KOPT-K1 (cell line): ENCODE results near the gene MIER1.

ENCODE experiments used
- H3K27ac ChIP-seq: fragments of 200-600 bp; sonication (generic); 2 replicates; pipeline ENCODE4 v1.5.1; 2016; ENCODE audit warnings: antibody characterized with exemption, mild to moderate bottlenecking, low read depth, low read length; ENCODE audit not compliant: poor library complexity, severe bottlenecking
- H3K36me3 ChIP-seq: fragments of 200-600 bp; sonication (generic); 2 replicates; pipeline ENCODE4 v1.5.1; 2017; ENCODE audit warnings: antibody characterized with exemption, mild to moderate bottlenecking, low read length, moderate library complexity; ENCODE audit not compliant: insufficient read depth
- H3K9me3 ChIP-seq: fragments of 200-600 bp; sonication (generic); 2 replicates; pipeline ENCODE4 v1.5.1; 2017; ENCODE audit warnings: antibody characterized with exemption, low read length, mild to moderate bottlenecking; ENCODE audit not compliant: insufficient read depth, poor library complexity, severe bottlenecking

MIER1 gene

DNA sequence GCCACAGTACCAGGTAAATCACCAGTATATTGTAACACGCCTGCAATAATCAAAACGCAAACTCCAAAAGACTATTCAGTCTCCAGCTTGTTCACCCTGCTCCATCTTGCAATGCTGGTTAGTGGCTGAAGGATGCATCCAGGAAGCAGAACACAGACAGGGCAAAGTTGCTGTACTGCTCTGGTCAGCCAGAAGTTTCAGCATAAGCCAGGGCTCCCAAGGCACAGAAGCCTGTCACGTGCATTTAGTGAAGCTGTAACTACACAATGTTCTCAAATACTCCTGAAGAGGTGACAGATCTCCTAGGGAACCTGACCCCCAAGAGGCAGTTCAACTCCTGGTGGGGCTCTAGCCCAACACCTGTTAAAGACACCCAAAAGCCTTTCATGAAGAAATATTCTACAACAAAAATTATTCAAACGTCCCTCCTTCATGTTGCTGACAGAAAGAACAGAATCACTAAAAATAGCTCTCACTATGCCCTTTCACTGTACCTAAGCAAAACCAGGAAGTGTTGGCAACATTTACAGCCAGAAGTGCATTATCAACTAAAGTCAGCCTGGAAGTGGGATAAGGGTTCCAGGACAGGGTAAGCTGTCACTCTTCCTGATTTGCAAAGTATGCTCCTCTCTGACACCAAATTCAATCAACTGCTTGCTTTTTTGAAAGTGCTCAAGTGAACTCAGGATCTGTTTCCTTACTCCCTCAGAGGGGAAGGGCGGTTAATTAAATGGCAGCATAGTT, 77.1 kb downstream of the MIER1 start:
- no peak overlapping the region for H3K27ac ChIP-seq
- H3K36me3 ChIP-seq = peaks cover 65% of the 10 kb centered on the region
- H3K9me3 ChIP-seq = no peaks in the 10 kb centered on the region

DNA sequence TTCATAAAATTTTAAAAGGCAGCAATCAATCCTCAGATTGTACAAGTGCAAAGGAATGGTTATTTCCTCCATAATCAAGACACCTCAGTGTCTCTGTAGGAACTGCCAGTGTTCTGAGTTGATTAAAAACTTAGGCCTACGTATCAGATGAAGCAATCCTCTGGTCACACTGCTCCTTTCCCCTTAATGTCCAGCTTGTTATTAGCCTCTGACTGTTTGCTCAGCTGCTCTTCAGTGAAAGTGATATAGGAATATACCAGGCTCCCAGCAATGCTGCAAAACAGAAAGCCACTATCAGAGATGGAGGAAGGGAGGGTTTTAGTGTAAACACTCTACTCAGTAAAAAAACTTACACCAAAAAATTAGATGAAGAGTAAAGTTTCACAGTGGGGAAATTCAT, 79.4 kb downstream of the MIER1 start:
- H3K36me3 ChIP-seq = peaks cover 64% of the 10 kb centered on the region
- no peak overlapping the region for H3K27ac ChIP-seq
- no peaks in the 10 kb centered on the region for H3K9me3 ChIP-seq

DNA sequence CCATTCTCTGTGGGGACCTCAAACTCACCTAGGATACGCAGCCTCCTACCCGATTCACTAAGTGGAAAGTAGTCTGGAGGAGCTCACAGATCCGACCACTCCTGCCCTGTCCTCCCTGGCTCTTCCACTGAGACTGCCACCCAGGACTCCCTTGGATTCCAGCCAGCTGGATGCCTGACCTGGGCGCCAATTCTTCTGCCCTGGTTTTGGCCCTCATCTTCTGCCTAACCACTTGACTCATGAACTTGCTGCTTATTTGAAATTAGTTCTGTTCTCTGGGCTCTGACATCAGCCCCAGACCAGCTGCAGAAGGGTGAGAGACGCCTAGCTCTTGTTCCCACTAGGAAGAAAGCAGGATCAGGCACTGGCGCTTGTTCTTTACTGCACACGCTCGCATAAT, 80.3 kb downstream of the MIER1 start:
- Histone ChIP-seq H3K9me3 (no peaks in the 10 kb centered on the region), H3K36me3 (peaks cover 73% of the 10 kb centered on the region), H3K27ac (no peak overlapping the region)

DNA sequence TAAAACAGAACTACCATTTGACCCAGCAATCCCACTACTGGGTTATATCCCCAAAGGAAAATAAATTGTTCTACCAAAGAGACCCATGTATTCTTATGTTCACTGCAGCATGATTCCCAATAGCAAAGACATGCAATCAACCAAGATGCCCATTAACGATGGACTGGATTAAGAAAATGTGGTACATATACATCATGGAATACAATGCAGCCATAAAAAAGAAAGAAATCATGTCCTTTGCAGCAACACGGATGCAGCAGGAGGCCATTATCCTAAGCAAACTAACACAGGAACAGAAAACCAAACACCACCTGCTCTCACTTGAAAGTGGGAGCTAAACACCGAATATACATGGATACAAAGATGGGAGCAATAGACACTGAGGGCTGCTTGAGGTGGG, 85.0 kb downstream of the MIER1 start:
- H3K27ac ChIP-seq = no peak overlapping the region
- peaks cover 59% of the 10 kb centered on the region for H3K36me3 ChIP-seq
- H3K9me3 ChIP-seq = no peaks in the 10 kb centered on the region

DNA sequence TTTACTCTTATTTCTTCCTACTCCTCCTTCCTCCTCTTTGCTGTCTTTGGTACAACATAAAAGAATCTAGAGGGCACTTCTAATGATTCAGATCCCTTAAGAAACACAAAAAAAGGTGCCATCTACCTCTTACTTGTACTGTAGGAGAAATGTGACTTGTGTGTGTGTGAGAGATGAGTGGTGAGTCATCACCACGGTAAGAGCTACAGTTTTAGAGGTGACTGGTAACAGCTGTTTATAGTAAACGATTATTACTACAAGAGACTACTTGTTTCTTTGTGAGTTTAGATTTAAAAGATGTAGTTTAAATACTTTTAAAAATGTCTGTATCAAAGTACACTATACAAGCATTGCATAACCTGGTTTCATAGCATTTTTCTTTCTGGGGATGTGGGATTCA, 88.8 kb downstream of the MIER1 start:
- Histone ChIP-seq H3K27ac (no peak overlapping the region), H3K9me3 (no peaks in the 10 kb centered on the region), H3K36me3 (peaks cover 46% of the 10 kb centered on the region)

DNA sequence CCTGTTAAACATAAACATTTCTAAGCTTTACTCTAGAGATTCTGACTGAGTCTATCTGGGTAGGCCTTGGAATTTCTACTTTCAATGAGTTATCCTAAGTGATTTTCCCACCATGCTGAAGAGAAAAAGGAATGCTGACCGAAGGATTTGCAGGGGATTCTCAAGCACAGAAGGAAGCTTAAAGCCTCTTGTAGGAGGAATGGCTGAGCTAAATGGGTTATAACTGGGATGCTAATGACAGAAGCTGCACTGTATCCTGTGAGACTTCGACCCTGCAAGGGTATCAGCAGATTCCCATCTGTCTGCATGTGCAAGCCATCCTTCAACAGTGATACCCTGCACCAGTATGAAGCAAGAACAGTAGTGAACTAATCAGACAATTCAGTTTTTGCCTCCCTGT, 93.8 kb downstream of the MIER1 start:
- Histone ChIP-seq H3K36me3 (peaks cover 58% of the 10 kb centered on the region), H3K9me3 (no peaks in the 10 kb centered on the region), H3K27ac (no peak overlapping the region)

DNA sequence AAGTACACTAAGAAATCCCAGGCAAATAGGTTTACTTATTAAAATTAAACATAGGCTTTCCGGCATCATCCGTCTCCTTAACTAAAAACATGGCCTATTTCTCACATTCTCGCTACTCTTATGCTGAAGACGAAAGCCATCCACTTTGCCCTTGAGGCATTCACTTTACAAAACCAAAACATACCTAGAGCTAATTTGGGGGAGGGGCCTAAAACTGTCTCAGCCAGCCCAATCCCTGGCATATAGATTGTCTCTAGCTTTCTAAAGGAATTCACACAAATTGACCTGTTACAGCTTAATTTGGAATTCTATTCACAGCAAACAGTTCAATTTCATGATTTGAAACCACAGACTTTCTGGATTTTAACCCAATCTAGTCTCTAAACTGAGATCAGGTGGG, 94.3 kb downstream of the MIER1 start:
- Histone ChIP-seq H3K36me3 (peaks cover 56% of the 10 kb centered on the region), H3K9me3 (no peaks in the 10 kb centered on the region), H3K27ac (no peak overlapping the region)

DNA sequence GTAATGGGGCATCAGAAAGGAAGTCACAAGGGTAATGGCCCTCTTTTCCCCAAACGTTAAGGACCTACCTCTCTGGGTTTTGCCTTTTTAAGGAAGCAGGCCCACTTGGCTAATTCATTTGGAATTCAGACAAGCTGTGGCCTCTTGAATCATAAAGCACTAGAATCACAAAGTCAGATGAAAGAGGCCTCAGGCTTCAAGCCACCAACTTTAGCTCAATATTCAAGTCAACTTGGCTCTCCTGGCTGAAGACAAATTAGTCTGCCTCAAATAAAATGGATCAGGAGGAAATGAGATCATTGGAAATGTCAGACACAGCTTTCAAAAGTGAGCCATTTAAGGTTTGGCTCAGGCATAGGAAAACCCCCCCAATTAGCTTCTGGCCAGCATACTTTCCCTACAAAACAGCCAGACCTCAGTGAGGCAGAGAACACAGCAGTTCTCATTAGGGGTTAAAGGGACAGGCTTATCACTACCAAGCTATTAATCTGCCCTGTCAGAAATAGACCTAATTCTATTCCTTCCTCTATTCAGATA, 94.9 kb downstream of the MIER1 start:
- Histone ChIP-seq H3K27ac (no peak overlapping the region), H3K36me3 (peaks cover 62% of the 10 kb centered on the region), H3K9me3 (no peaks in the 10 kb centered on the region)

DNA sequence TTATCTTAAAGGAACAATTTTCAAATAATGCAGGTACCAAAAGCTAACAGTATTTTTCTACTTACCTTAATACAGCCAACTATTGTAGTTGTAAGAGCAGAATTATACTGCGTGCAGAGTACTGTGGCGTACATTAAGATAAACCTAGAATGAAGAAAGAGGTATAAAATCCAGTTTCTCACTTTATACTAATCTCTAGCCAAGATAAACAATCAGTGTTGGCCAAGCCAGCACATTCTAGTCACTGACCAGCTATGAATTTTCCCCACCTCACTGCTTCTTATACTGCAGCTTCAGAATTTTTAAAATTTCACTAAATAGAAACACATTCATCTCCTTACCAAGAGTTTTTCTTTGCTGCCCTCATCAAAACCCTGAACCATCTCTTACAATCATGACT, 95.5 kb downstream of the MIER1 start:
- Histone ChIP-seq H3K9me3 (no peaks in the 10 kb centered on the region), H3K36me3 (peaks cover 65% of the 10 kb centered on the region), H3K27ac (no peak overlapping the region)

DNA sequence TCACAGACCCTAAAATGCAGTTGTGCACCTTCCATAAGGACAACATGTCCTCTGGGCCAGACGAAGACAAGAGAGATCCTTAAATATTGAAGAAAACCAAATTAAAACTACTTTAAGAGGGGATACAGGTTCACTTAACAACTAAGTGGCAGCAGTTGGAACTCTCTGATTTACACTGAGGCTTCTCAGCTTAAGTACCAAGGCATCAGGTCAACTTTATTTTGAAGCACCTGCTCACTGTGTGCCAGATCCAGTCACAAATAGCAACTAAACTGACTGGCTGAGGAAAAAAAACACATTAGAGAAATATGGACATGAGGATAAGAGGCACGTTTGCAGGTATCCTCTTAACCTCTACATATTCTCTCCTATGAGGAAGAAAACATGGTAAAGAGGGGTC, 96.0 kb downstream of the MIER1 start:
- Histone ChIP-seq H3K27ac (no peak overlapping the region), H3K36me3 (peaks cover 65% of the 10 kb centered on the region), H3K9me3 (no peaks in the 10 kb centered on the region)

DNA sequence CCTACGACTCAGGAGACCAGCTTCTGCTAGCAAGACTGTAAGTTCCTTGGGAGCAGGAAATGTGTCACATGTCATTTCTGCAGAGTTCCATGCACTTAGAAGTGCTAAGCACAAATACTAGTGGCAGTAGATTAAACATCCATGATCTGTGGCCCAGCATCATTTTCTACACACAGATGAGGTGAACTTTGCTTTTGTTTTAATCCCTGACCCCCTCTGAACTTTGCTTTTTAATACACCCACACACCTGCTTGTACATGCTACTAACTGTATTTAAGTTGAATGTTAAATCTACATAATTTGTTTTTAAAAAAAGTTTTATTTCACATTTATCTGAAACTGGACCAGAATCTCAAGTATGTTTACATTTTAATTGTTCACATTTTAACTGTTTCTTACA, 104.7 kb downstream of the MIER1 start:
- no peak overlapping the region for H3K27ac ChIP-seq
- peaks cover 2% of the 10 kb centered on the region for H3K9me3 ChIP-seq
- peaks cover 52% of the 10 kb centered on the region for H3K36me3 ChIP-seq

DNA sequence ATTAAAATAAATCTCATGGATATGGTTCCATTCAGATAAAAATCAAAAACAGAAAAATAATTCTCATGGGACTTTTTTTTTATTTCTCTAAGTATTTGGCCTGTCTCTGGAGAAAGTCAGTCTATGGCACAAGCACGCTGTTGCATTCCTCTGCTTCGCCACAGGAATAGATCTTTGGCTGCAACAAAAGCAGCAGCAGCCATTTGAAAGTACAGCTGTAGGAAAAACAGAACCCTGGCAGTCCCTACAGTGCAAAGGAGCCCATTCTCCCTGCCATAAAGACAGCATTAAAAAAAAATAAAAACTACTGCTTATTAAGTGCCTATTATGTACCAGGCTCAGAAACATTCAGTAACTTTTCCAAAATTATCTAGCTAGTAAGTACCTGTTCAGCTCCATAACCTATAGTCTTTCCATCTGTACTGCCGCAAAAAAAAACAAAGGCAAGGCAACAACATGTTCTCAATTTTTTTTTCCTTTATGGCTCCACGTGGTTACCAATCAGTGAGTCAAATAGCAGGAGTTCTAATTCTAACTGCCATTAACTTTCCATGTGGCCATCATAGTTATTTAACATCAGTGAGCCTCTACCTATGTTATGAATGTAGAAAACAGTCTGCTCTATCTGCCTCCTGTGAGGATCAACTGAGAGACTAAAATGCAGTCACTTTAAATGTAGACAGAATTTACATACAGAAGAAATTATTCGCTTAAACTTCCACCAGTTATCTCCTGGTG, 106.5 kb downstream of the MIER1 start:
- Histone ChIP-seq H3K27ac (no peak overlapping the region), H3K9me3 (peaks cover 10% of the 10 kb centered on the region), H3K36me3 (peaks cover 56% of the 10 kb centered on the region)

DNA sequence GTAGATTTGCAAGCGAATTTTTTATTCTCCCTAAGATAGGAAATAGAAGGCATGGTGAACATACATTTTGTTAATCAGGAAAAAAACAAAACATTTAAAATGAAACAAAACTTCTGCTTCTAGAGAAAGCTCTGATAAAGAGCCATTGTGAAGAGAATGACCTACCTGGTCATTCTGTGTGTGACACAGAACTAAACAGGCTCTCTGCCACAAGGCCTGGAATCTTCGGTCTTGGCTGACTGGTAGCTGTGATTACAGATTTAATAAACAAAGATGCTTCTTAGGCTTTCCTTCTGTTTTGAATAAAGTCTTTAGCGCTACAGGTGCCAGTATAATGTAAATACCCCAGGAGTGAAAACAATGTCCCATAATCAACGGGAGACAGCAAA, 107.1 kb downstream of the MIER1 start:
- Histone ChIP-seq H3K9me3 (peaks cover 15% of the 10 kb centered on the region), H3K27ac (no peak overlapping the region), H3K36me3 (peaks cover 57% of the 10 kb centered on the region)
